Neuronal stem cell (in vitro differentiated cells): ENCODE data around the gene DTNA.

ENCODE experiments used
- DNase-seq: peaks from one replicate; pipeline ENCODE4 v3.0.0-alpha.2; 2013; ENCODE audit warnings: low spot score
- H2AFZ ChIP-seq: one replicate; pipeline ENCODE4 v1.6.1; 2013; ENCODE audit warnings: mild to moderate bottlenecking, low read length, inconsistent platforms
- H2AK5ac ChIP-seq: 2 replicates; pipeline ENCODE4 v1.6.1; 2013; ENCODE audit warnings: low read depth, mild to moderate bottlenecking, inconsistent platforms, low read length, moderate library complexity, mixed read lengths
- H2BK120ac ChIP-seq: 2 replicates; pipeline ENCODE4 v1.6.1; 2013; ENCODE audit warnings: low read depth, mild to moderate bottlenecking, inconsistent platforms, low read length, moderate library complexity, mixed read lengths
- H2BK12ac ChIP-seq: one replicate; pipeline ENCODE4 v1.6.1; 2013; ENCODE audit warnings: low read length, inconsistent platforms
- H2BK15ac ChIP-seq: 2 replicates; pipeline ENCODE4 v1.6.1; 2013; ENCODE audit warnings: mild to moderate bottlenecking, low read length, inconsistent platforms, mixed read lengths
- H2BK5ac ChIP-seq: one replicate; pipeline ENCODE4 v1.6.1; 2013; ENCODE audit warnings: inconsistent platforms, mild to moderate bottlenecking, low read length, moderate library complexity
- H3K14ac ChIP-seq: one replicate; pipeline ENCODE4 v1.6.1; 2013; ENCODE audit warnings: low read length, inconsistent platforms
- H3K18ac ChIP-seq: 2 replicates; pipeline ENCODE4 v1.6.1; 2013; ENCODE audit warnings: low read length, inconsistent platforms
- H3K23ac ChIP-seq: 2 replicates; pipeline ENCODE4 v1.6.1; 2013; ENCODE audit warnings: low read depth, mild to moderate bottlenecking, mixed read lengths, low read length, inconsistent platforms; ENCODE audit not compliant: poor library complexity
- H3K27ac ChIP-seq: replicated peaks from 3 replicates; pipeline ENCODE4 v1.5.1; 2013; ENCODE audit warnings: low read length, inconsistent platforms
- H3K27me3 ChIP-seq, 3 experiments: 2 replicates each; pipeline ENCODE4 v1.6.1; 2013; ENCODE audit warnings: low read length in 3 of 3, mild to moderate bottlenecking in 2 of 3, inconsistent platforms in 1 of 3, low read depth in 1 of 3, mixed read lengths in 1 of 3, moderate library complexity in 1 of 3; ENCODE audit not compliant: control insufficient read depth in 3 of 3, insufficient read depth in 3 of 3
- H3K36me3 ChIP-seq, 2 donors: replicated peaks in 1 of 2; 2 replicates each; pipeline ENCODE4 v1.6.1; 2013; ENCODE audit warnings: low read length in 2 of 2; ENCODE audit not compliant: control insufficient read depth in 2 of 2, insufficient read depth in 2 of 2
- H3K4ac ChIP-seq: 2 replicates; pipeline ENCODE4 v1.6.1; 2013; ENCODE audit warnings: inconsistent platforms, mild to moderate bottlenecking, low read length, moderate library complexity
- H3K4me1 ChIP-seq, 2 donors: 1 replicate in 1 of 2; 2 replicates in 1 of 2; pipeline ENCODE4 v1.6.1; 2013; ENCODE audit warnings: low read length in 2 of 2, low read depth in 1 of 2; ENCODE audit not compliant: control insufficient read depth in 2 of 2, insufficient read depth in 1 of 2
- H3K4me2 ChIP-seq: one replicate; pipeline ENCODE4 v1.6.1; 2013; ENCODE audit warnings: mild to moderate bottlenecking, low read length, inconsistent platforms; ENCODE audit not compliant: insufficient read depth, poor library complexity, severe bottlenecking
- H3K4me3 ChIP-seq, 2 donors: 2 replicates each; pipeline ENCODE4 v1.5.1; 2013; ENCODE audit warnings: low read length in 2 of 2, mild to moderate bottlenecking in 2 of 2, inconsistent platforms in 1 of 2, moderate library complexity in 1 of 2
- H3K79me1 ChIP-seq: one replicate; pipeline ENCODE4 v1.6.1; 2013; ENCODE audit warnings: low read depth, mild to moderate bottlenecking, inconsistent platforms, low read length, moderate library complexity
- H3K9ac ChIP-seq: one replicate; pipeline ENCODE4 v1.6.1; 2013; ENCODE audit warnings: mild to moderate bottlenecking, low read depth, low read length, inconsistent platforms; ENCODE audit not compliant: poor library complexity
- H3K9me3 ChIP-seq, 2 donors: replicated peaks in 1 of 2; 2 replicates each; pipeline versions ENCODE3 to v1.6.1; 2013; ENCODE audit warnings: low read length in 2 of 2, mild to moderate bottlenecking in 2 of 2, inconsistent platforms in 1 of 2, low read depth in 1 of 2, mixed read lengths in 1 of 2, moderate library complexity in 1 of 2; ENCODE audit not compliant: control insufficient read depth in 2 of 2, insufficient read depth in 1 of 2
- H4K8ac ChIP-seq: one replicate; pipeline ENCODE4 v1.6.1; 2013; ENCODE audit warnings: low read depth, mild to moderate bottlenecking, inconsistent platforms, low read length, moderate library complexity
- H4K91ac ChIP-seq: one replicate; pipeline ENCODE4 v1.6.1; 2013; ENCODE audit warnings: low read length, low read depth, mild to moderate bottlenecking, inconsistent platforms; ENCODE audit not compliant: poor library complexity
- WGBS, 2 donors: extraction: QIAGEN DNeasy Blood & Tissue Kit; methylation state at CpG; one replicate each; pipeline ENCODE4 v1.1.7; 2013; ENCODE audit warnings: missing lambda C conversion rate in 2 of 2, mixed read lengths in 1 of 2; ENCODE audit not compliant: insufficient read length in 2 of 2, insufficient replicate concordance in 1 of 2; ENCODE audit errors: extremely low coverage in 2 of 2; 5-methylcytosine and 5-hydroxymethylcytosine counted together

DTNA gene

GRCh38 chr18:34726286-34727004 lies 16.3 kb downstream of the DTNA start:
- H3K36me3 ChIP-seq, result peaks cover 0 to 2% of the 10 kb centered on the region in 2 donors
- no peak overlapping the region for H3K9ac ChIP-seq
- H3K4me2 ChIP-seq, result no peak overlapping the region
- no peak overlapping the region for H2BK5ac ChIP-seq
- H2AFZ ChIP-seq, result no peak overlapping the region
- no peak overlapping the region for H4K8ac ChIP-seq
- H3K14ac ChIP-seq, result no peak overlapping the region
- no peak overlapping the region for H3K4ac ChIP-seq
- no peak overlapping the region for H3K23ac ChIP-seq
- no peak overlapping the region for H2BK120ac ChIP-seq
- H3K79me1 ChIP-seq, result no peaks in the 10 kb centered on the region
- DNase-seq, result no peak
- peaks cover 0 to 10% (median 0%) of the 10 kb centered on the region in 3 experiments for H3K27me3 ChIP-seq
- WGBS, 2 donors, result no CpG with 5 or more reads among the region's 5 CpGs
- no peak overlapping the region for H3K4me3 ChIP-seq
- no peak overlapping the region for H3K27ac ChIP-seq
- H3K9me3 ChIP-seq, result peaks cover 0 to 6% of the 10 kb centered on the region in 2 donors
- no peak overlapping the region for H3K18ac ChIP-seq
- H2BK15ac ChIP-seq, result no peak overlapping the region
- no peak overlapping the region for H2AK5ac ChIP-seq
- H3K4me1 ChIP-seq, result peaks cover 0 to 1% of the 10 kb centered on the region in 2 donors
- no peak overlapping the region for H4K91ac ChIP-seq
- H2BK12ac ChIP-seq, result no peak overlapping the region

- Histone ChIP-seq H3K27me3 (peaks cover 0 to 6% (median 0%) of the 10 kb centered on the region in 3 experiments), H2BK5ac (no peak overlapping the region), H4K91ac (no peak overlapping the region), H4K8ac (no peak overlapping the region), H2BK120ac (no peak overlapping the region), H3K4me2 (no peak overlapping the region), H3K4me1 (peaks cover 0 to 1% of the 10 kb centered on the region in 2 donors), H2AFZ (no peak overlapping the region), H3K4me3 (no peak overlapping the region), H3K27ac (no peak overlapping the region), H3K18ac (no peak overlapping the region), H3K79me1 (no peaks in the 10 kb centered on the region), H3K9me3 (peaks cover 0 to 4% of the 10 kb centered on the region in 2 donors), H3K9ac (no peak overlapping the region), H3K4ac (no peak overlapping the region), H3K36me3 (peaks cover 0 to 3% of the 10 kb centered on the region in 2 donors), H3K14ac (no peak overlapping the region), H2BK15ac (no peak overlapping the region), H2AK5ac (no peak overlapping the region), H2BK12ac (no peak overlapping the region), H3K23ac (no peak overlapping the region)
- no CpG with 5 or more reads among the region's 2 CpGs for WGBS, 2 donors
- no peak for DNase-seq
Measured at GRCh38 chr18:34729264-34729663, 19.2 kb downstream of the DTNA start.

GRCh38 chr18:34729740-34730355 lies 19.8 kb downstream of the DTNA start:
- Histone ChIP-seq H2BK120ac (no peak overlapping the region), H3K4me3 (no peak overlapping the region), H2BK5ac (no peak overlapping the region), H2BK12ac (no peak overlapping the region), H3K4me1 (peaks cover 0 to 1% of the 10 kb centered on the region in 2 donors), H4K91ac (no peak overlapping the region), H3K79me1 (no peaks in the 10 kb centered on the region), H3K9ac (no peak overlapping the region), H4K8ac (no peak overlapping the region), H3K9me3 (no peaks in the 10 kb centered on the region), H3K27ac (no peak overlapping the region), H3K36me3 (peaks cover 0 to 3% of the 10 kb centered on the region in 2 donors), H3K27me3 (peaks cover 0 to 6% (median 0%) of the 10 kb centered on the region in 3 experiments), H2AFZ (no peak overlapping the region), H3K4ac (no peak overlapping the region), H2BK15ac (no peak overlapping the region), H2AK5ac (no peak overlapping the region), H3K14ac (no peak overlapping the region), H3K4me2 (no peak overlapping the region), H3K23ac (no peak overlapping the region), H3K18ac (no peak overlapping the region)
- DNase-seq, result no peak
- WGBS, 2 donors, result no CpG with 5 or more reads among the region's 2 CpGs

GRCh38 chr18:34730774-34731173 lies 20.7 kb downstream of the DTNA start:
- no peaks in the 10 kb centered on the region for H3K79me1 ChIP-seq
- no peak overlapping the region for H2BK120ac ChIP-seq
- no peak overlapping the region for H2BK12ac ChIP-seq
- peaks cover 0 to 3% of the 10 kb centered on the region in 2 donors for H3K36me3 ChIP-seq
- H2BK5ac ChIP-seq, result no peak overlapping the region
- no peak overlapping the region for H3K27ac ChIP-seq
- H3K9ac ChIP-seq, result no peak overlapping the region
- no peak overlapping the region for H3K14ac ChIP-seq
- no peak overlapping the region for H3K23ac ChIP-seq
- no peak overlapping the region for H3K4ac ChIP-seq
- DNase-seq, result no peak
- H3K4me3 ChIP-seq, result no peak overlapping the region
- H2AFZ ChIP-seq, result no peak overlapping the region
- no peak overlapping the region for H3K4me2 ChIP-seq
- H2BK15ac ChIP-seq, result no peak overlapping the region
- no peak overlapping the region for H2AK5ac ChIP-seq
- no peak overlapping the region for H3K18ac ChIP-seq
- H3K9me3 ChIP-seq, result no peaks in the 10 kb centered on the region
- no peak overlapping the region for H4K91ac ChIP-seq
- H4K8ac ChIP-seq, result no peak overlapping the region
- peaks cover 0 to 1% of the 10 kb centered on the region in 2 donors for H3K4me1 ChIP-seq
- H3K27me3 ChIP-seq, result peaks cover 0 to 6% (median 0%) of the 10 kb centered on the region in 3 experiments
